ENCODE data around the gene DLX6. TPM values are rescaled to one million over a fixed set of nuclear protein-coding genes. Genes with fewer than 3 reads are reported as not detected.

DLX6 gene
- total and polyA plus RNA-seq, 11 donors = 0.21 TPM; not detected in 10

GRCh38 chr7:96998333-96998732 is 7.0 kb upstream of the DLX6 start:
- intact Hi-C loops (cut with DNase I) = no loop called here
- no peak for ATAC-seq

GRCh38 chr7:96998744-96999143 is 6.6 kb upstream of the DLX6 start:
- no peak for TF ChIP-seq CTCF (IDR thresholded peaks at IDR 0.05)
- no peak for TF ChIP-seq POLR2A (IDR thresholded peaks at IDR 0.05)
- Histone ChIP-seq H3K4me1 (peaks cover 0 to 9% (median 0%) of the 10 kb centered on the region in 12 donors), H3K4me3 (no peak overlapping the region), H3K9me3 (no peaks in the 10 kb centered on the region), H3K27me3 (peaks cover 73 to 100% (median 94%) of the 10 kb centered on the region in 9 donors), H3K27ac (no peak overlapping the region), H3K36me3 (no peaks in the 10 kb centered on the region)
- DNase-seq (no peak), ATAC-seq (no peak)
- intact Hi-C loops (cut with DNase I) = no loop called here
- WGBS, 4 donors = 1 to 5% (median 3%) methylated on average over 14 of the region's 14 CpGs

More at GRCh38 chr7:96998333-96998732, 7.0 kb upstream of the DLX6 start:
- Histone ChIP-seq H3K36me3 (no peaks in the 10 kb centered on the region), H3K27me3 (peaks cover 73 to 100% (median 94%) of the 10 kb centered on the region in 9 donors), H3K4me3 (no peak overlapping the region), H3K27ac (no peak overlapping the region), H3K9me3 (no peaks in the 10 kb centered on the region), H3K4me1 (peaks cover 0 to 6% (median 0%) of the 10 kb centered on the region in 12 donors)
- 3 to 9% (median 5%) methylated on average over 11 of the region's 11 CpGs for WGBS, 4 donors
- TF ChIP-seq CTCF (IDR thresholded peaks at IDR 0.05) = no peak
- TF ChIP-seq POLR2A (IDR thresholded peaks at IDR 0.05) = no peak
- no peak for DNase-seq

- H3K4me1 ChIP-seq = peaks cover 0 to 28% (median 12%) of the 10 kb centered on the region in 12 donors
- DNase-seq (no peak), ATAC-seq (no peak)
- H3K9me3 ChIP-seq = no peaks in the 10 kb centered on the region
- H3K36me3 ChIP-seq = no peaks in the 10 kb centered on the region
- intact Hi-C loops (cut with DNase I) = no loop called here
- TF ChIP-seq POLR2A (IDR thresholded peaks at IDR 0.05) (no peak), CTCF (IDR thresholded peaks at IDR 0.05) (no peak)
- H3K4me3 ChIP-seq = no peak overlapping the region
- H3K27me3 ChIP-seq = peaks cover 69 to 100% (median 98%) of the 10 kb centered on the region in 9 donors
- 10 to 18% (median 11%) methylated on average over 3 of the region's 3 CpGs for WGBS, 4 donors
- no peak overlapping the region for H3K27ac ChIP-seq
These were observed 4.1 kb upstream of the DLX6 start for GRCh38 chr7:97001221-97001620.

GRCh38 chr7:97001656-97002554 is 3.4 kb upstream of the DLX6 start:
- intact Hi-C loops (cut with DNase I) = no loop called here
- DNase-seq = no peak
- Histone ChIP-seq H3K36me3 (no peaks in the 10 kb centered on the region), H3K4me3 (no peak overlapping the region), H3K4me1 (peaks cover 0 to 34% (median 13%) of the 10 kb centered on the region in 12 donors), H3K27me3 (peaks cover 72 to 100% (median 98%) of the 10 kb centered on the region in 9 donors), H3K9me3 (no peaks in the 10 kb centered on the region), H3K27ac (no peak overlapping the region)
- WGBS, 4 donors = 17 to 27% (median 25%) methylated on average over 32 to 39 of the region's 39 CpGs
- TF ChIP-seq CTCF (IDR thresholded peaks at IDR 0.05) = no peak
- TF ChIP-seq POLR2A (IDR thresholded peaks at IDR 0.05) = no peak
- no peak for ATAC-seq
